Measurements from ENCODE around the gene FOXO4.

Gene FOXO4

GRCh38 chrX:71111141-71111843 is 15.6 kb downstream of the FOXO4 start, which contains the start of gene IL2RG:
TSS of gene IL2RG (minus strand) at chrX:71111577. CDS start at chrX:71111539, 38 bp downstream.
- TF ChIP-seq MAX (IDR thresholded peaks at IDR 0.05) = no peak
- TF ChIP-seq TCF12 (IDR thresholded peaks at IDR 0.05; ENCODE audit: low read depth) = no peak
- TF ChIP-seq TEAD4 (IDR thresholded peaks at IDR 0.05) = no peak
- no peak for TF ChIP-seq CEBPB (IDR thresholded peaks at IDR 0.05)
- TF ChIP-seq RAD21 (IDR thresholded peaks at IDR 0.05; ENCODE audit: low read depth) = no peak
- TF ChIP-seq, protein P1, sequence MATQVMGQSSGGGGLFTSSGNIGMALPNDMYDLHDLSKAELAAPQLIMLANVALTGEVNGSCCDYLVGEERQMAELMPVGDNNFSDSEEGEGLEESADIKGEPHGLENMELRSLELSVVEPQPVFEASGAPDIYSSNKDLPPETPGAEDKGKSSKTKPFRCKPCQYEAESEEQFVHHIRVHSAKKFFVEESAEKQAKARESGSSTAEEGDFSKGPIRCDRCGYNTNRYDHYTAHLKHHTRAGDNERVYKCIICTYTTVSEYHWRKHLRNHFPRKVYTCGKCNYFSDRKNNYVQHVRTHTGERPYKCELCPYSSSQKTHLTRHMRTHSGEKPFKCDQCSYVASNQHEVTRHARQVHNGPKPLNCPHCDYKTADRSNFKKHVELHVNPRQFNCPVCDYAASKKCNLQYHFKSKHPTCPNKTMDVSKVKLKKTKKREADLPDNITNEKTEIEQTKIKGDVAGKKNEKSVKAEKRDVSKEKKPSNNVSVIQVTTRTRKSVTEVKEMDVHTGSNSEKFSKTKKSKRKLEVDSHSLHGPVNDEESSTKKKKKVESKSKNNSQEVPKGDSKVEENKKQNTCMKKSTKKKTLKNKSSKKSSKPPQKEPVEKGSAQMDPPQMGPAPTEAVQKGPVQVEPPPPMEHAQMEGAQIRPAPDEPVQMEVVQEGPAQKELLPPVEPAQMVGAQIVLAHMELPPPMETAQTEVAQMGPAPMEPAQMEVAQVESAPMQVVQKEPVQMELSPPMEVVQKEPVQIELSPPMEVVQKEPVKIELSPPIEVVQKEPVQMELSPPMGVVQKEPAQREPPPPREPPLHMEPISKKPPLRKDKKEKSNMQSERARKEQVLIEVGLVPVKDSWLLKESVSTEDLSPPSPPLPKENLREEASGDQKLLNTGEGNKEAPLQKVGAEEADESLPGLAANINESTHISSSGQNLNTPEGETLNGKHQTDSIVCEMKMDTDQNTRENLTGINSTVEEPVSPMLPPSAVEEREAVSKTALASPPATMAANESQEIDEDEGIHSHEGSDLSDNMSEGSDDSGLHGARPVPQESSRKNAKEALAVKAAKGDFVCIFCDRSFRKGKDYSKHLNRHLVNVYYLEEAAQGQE (IDR thresholded peaks at IDR 0.05; ENCODE audit: low read depth) = no peak
- no peak for TF ChIP-seq EP300 (IDR thresholded peaks at IDR 0.05; ENCODE audit: borderline replicate concordance)
- TF ChIP-seq EGR1 (IDR thresholded peaks at IDR 0.05) = no peak
- TF ChIP-seq CREB1 (IDR thresholded peaks at IDR 0.05; ENCODE audit: low read depth) = no peak
- TF ChIP-seq TAF1 (IDR thresholded peaks at IDR 0.05; ENCODE audit: low read depth) = no peak
- TF ChIP-seq NFIC (IDR thresholded peaks at IDR 0.05) = no peak
- TF ChIP-seq ZBTB7A (IDR thresholded peaks at IDR 0.05; ENCODE audit: low read depth) = no peak
- no peak for TF ChIP-seq YY1 (IDR thresholded peaks at IDR 0.05; ENCODE audit: low read depth)
- no peak for TF ChIP-seq FOXM1 (IDR thresholded peaks at IDR 0.05; ENCODE audit: borderline replicate concordance, low read depth)
- TF ChIP-seq, protein P2, sequence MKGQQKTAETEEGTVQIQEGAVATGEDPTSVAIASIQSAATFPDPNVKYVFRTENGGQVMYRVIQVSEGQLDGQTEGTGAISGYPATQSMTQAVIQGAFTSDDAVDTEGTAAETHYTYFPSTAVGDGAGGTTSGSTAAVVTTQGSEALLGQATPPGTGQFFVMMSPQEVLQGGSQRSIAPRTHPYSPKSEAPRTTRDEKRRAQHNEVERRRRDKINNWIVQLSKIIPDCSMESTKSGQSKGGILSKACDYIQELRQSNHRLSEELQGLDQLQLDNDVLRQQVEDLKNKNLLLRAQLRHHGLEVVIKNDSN (IDR thresholded peaks at IDR 0.05) = no peak

DNA sequence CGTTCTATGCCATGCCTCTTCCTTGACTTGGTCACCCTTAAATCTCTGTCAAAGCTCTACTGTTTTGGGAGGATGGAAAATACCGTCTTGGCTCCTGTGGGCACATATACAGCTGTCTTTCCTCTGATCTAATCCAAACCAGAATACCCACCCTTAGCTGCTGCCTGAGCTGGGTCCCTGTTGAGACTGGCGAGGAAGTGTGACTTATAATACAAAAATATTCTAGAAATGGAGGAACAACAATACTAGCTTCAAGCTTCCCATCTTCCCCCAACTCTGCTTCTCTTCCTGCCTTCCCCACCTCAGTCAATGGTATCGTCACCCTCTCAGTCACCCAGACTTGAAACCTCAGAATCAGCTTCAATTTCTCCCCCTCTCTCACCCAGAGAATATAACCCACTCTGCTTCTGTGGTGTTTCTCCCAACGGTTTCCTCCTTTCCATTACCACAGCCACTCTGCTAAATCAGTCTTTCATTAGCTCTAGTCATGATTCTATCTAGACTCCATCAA is 16.3 kb downstream of the FOXO4 start:
- TF ChIP-seq, protein P1 (IDR thresholded peaks at IDR 0.05; ENCODE audit: low read depth) = no peak
- TF ChIP-seq, protein P2 (IDR thresholded peaks at IDR 0.05) = no peak
- TF ChIP-seq EGR1 (IDR thresholded peaks at IDR 0.05) (no peak), FOXM1 (IDR thresholded peaks at IDR 0.05; ENCODE audit: borderline replicate concordance, low read depth) (no peak)

GRCh38 chrX:71117358-71117757 is 21.7 kb downstream of the FOXO4 start:
- TF ChIP-seq YY1 (IDR thresholded peaks at IDR 0.05; ENCODE audit: low read depth) (no peak), CREB1 (IDR thresholded peaks at IDR 0.05; ENCODE audit: low read depth) (no peak), TAF1 (IDR thresholded peaks at IDR 0.05; ENCODE audit: low read depth) (no peak), ZBTB7A (IDR thresholded peaks at IDR 0.05; ENCODE audit: low read depth) (no peak), NFIC (IDR thresholded peaks at IDR 0.05) (no peak), CEBPB (IDR thresholded peaks at IDR 0.05) (no peak), EGR1 (IDR thresholded peaks at IDR 0.05) (no peak), TEAD4 (IDR thresholded peaks at IDR 0.05) (no peak), TCF12 (IDR thresholded peaks at IDR 0.05; ENCODE audit: low read depth) (no peak)
- TF ChIP-seq, protein P1 (IDR thresholded peaks at IDR 0.05; ENCODE audit: low read depth) = no peak
- TF ChIP-seq, protein P2 (IDR thresholded peaks at IDR 0.05) = no peak

Data from Ishikawa (cell line).